Measurements from ENCODE around the gene ADAMTS16. TPM values are rescaled to one million over a fixed set of nuclear protein-coding genes. Genes with fewer than 3 reads are reported as not detected.

Gene ADAMTS16
- total and polyA plus RNA-seq, 9 of the 15 experiments (the other 6 are each of a cell fraction or from before 2014, with no cell fraction given) = not detected

GRCh38 chr5:5158472-5158895, 18.4 kb downstream of the ADAMTS16 start:
- no TSS peak for BruUV-seq (replicated peaks)
- H3K4me1 ChIP-seq (replicated peaks in 1 of 2; ENCODE audit: control insufficient read depth in 2 of 2, insufficient read depth in 2 of 2, low read length in 2 of 2) = no peaks in the 10 kb centered on the region
- ATAC-seq (no peak), DNase-seq (ENCODE audit: extremely low read depth in 1 of 4, low spot score in 3 of 4) (no peak), FAIRE-seq (no peak)
- H3K27me3 ChIP-seq (ENCODE audit: control insufficient read depth in 2 of 2, insufficient read depth in 2 of 2, low read length in 2 of 2) = no peaks in the 10 kb centered on the region; a peak in 1 of 5 replicates
- no peaks in the 10 kb centered on the region for H4K20me1 ChIP-seq (replicated peaks; ENCODE audit: control insufficient read depth, insufficient read depth, low read length)
- H3K4me3 ChIP-seq = no peak overlapping the region
- no peaks in the 10 kb centered on the region for H3K9me1 ChIP-seq (ENCODE audit: control insufficient read depth, insufficient read depth, low read length)
- in situ Hi-C loops (cut with MboI) (no loop called here), intact Hi-C loops (cut with micrococcal nuclease) (no loop called here)
- H3K9me3 ChIP-seq (replicated peaks; ENCODE audit: control insufficient read depth, insufficient read depth, low read depth, low read length) = no peaks in the 10 kb centered on the region
- POLR2A ChIA-PET = interaction anchor here (0.7 kb wide), 1 partner anchor 78 kb away, joined by 3 read pairs; no protein-coding TSS in a partner anchor
- H3K36me3 ChIP-seq (ENCODE audit: control insufficient read depth, insufficient read depth, low read length) = no peaks in the 10 kb centered on the region
- H3K4me2 ChIP-seq (ENCODE audit: insufficient read depth, low read length) = no peak overlapping the region
- TF ChIP-seq ZNF146 (CRISPR knock-in tag; IDR thresholded peaks at IDR 0.05; ENCODE audit: unreplicated experiment) (no peak), CEBPG (CRISPR knock-in tag; IDR thresholded peaks at IDR 0.05) (no peak), CEBPG (tag; conservative IDR thresholded peaks at IDR 0.05 in 1 of 2, IDR thresholded peaks at IDR 0.05 in 1 of 2) (peak in 1 of 2 experiments; percentile 41; a peak in 1 of 4 replicates), KLF1 (tag; IDR thresholded peaks at IDR 0.05) (no peak), ZBTB7A (IDR thresholded peaks at IDR 0.05; ENCODE audit: borderline replicate concordance, control insufficient read depth, low read depth, low read length) (no peak), ZNF3 (CRISPR knock-in tag; IDR thresholded peaks at IDR 0.05) (no peak)
- no peak overlapping the region for H2AFZ ChIP-seq (ENCODE audit: low read depth, low read length)
- 0% methylated on average over 1 of the region's 1 CpG for WGBS (ENCODE audit: insufficient coverage, low coverage, missing lambda C conversion rate)
- H3K27ac ChIP-seq (ENCODE audit: extremely low read depth, low read depth, low read length) = no peak overlapping the region
- CTCF ChIA-PET (ENCODE audit: low intra/inter-chr PET ratio) = no interaction called here
- H3K79me2 ChIP-seq (ENCODE audit: control insufficient read depth, insufficient read depth, low read length) = no peaks in the 10 kb centered on the region
- no peak overlapping the region for H3K9ac ChIP-seq (ENCODE audit: insufficient read depth in 1 of 2, low read depth in 2 of 2, low read length in 2 of 2)
